ENCODE data around the gene COL11A2. TPM values are rescaled to one million over a fixed set of nuclear protein-coding genes. Genes with fewer than 3 reads are reported as not detected.

COL11A2 gene
- total and polyA plus RNA-seq, 2 donors (not counting 3 experiments of a cell fraction or from before 2014, with no cell fraction given): 0.65 to 1.3 TPM

DNA sequence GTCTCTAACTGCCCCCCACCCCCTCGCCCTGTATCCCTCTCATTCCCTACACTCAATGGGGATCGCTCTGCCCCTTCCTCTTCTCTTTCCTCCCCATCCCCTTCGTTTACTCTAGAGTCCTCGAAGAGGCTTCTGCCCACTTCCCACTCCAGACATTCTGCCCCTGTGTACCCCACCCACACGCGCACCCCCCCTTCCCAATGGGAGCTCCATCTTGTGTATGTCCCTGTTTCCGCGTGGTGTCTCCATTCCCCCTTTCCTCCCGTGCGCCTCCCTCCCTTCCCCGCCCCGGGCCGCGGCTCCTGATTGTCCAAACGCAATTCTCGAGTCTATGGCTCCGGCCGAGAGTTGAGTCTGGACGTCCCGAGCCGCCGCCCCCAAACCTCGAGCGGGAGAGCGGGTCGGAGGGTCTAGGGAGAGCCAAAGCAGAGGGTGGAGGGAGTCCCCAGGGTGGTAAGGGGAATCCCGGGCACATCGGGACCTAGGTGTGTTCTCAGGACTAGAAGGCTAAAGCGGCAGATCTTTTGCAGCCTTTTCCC lies 15.4 kb upstream of the COL11A2 start:
- Histone ChIP-seq H4K20me1 (replicated peaks; ENCODE audit: control insufficient read depth, extremely low read depth, insufficient read depth, low read length) (no peaks in the 10 kb centered on the region), H3K27ac (ENCODE audit: insufficient read depth, low read depth, low read length) (peak overlapping the region; percentile 95), H3K9ac (replicated peaks; ENCODE audit: extremely low read depth, insufficient read depth, low read length) (peak overlapping the region; percentile 97), H3K4me1 (ENCODE audit: control insufficient read depth, extremely low read depth, insufficient read depth, low read length) (peaks cover 22% of the 10 kb centered on the region), H3K9me1 (replicated peaks; ENCODE audit: control insufficient read depth, extremely low read depth, insufficient read depth, low read length) (no peaks in the 10 kb centered on the region), H3K36me3 (ENCODE audit: control insufficient read depth in 2 of 2, extremely low read depth in 1 of 2, insufficient read depth in 2 of 2, low read length in 2 of 2) (peaks cover 7 to 12% of the 10 kb centered on the region in 2 experiments), H3K9me3 (replicated peaks; ENCODE audit: control insufficient read depth, insufficient read depth, low read length) (no peaks in the 10 kb centered on the region), H3K79me2 (ENCODE audit: control insufficient read depth, insufficient read depth, low read length) (peaks cover 7% of the 10 kb centered on the region), H3K4me3 (replicated peaks in 1 of 3; ENCODE audit: insufficient read depth in 1 of 3, low read depth in 1 of 3, low read length in 3 of 3) (peak overlapping the region; percentile 83 to 85 (median 85)), H3K4me2 (ENCODE audit: insufficient read depth, low read length) (peak overlapping the region; percentile 93), H3K27me3 (ENCODE audit: control insufficient read depth in 2 of 2, insufficient read depth in 2 of 2, low read length in 2 of 2) (no peaks in the 10 kb centered on the region), H2AFZ (ENCODE audit: low read depth, low read length) (peak overlapping the region; percentile 79)
- no peak for TF ChIP-seq EZH2 (IDR thresholded peaks at IDR 0.05; ENCODE audit: borderline replicate concordance, low read depth, low read length, severe bottlenecking)
- no peak for TF ChIP-seq GATA2 (IDR thresholded peaks at IDR 0.05; ENCODE audit: insufficient read depth, insufficient read length, low read depth, low read length)
- TF ChIP-seq, protein P1, sequence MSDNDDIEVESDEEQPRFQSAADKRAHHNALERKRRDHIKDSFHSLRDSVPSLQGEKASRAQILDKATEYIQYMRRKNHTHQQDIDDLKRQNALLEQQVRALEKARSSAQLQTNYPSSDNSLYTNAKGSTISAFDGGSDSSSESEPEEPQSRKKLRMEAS (IDR thresholded peaks at IDR 0.05; ENCODE audit: insufficient read depth, insufficient read length): no peak
- TF ChIP-seq MYC (IDR thresholded peaks at IDR 0.05; ENCODE audit: low read depth, low read length): no peak
- TF ChIP-seq POLR2A (IDR thresholded peaks at IDR 0.05; ENCODE audit: low read depth, low read length): no peak
- TF ChIP-seq, protein P2, sequence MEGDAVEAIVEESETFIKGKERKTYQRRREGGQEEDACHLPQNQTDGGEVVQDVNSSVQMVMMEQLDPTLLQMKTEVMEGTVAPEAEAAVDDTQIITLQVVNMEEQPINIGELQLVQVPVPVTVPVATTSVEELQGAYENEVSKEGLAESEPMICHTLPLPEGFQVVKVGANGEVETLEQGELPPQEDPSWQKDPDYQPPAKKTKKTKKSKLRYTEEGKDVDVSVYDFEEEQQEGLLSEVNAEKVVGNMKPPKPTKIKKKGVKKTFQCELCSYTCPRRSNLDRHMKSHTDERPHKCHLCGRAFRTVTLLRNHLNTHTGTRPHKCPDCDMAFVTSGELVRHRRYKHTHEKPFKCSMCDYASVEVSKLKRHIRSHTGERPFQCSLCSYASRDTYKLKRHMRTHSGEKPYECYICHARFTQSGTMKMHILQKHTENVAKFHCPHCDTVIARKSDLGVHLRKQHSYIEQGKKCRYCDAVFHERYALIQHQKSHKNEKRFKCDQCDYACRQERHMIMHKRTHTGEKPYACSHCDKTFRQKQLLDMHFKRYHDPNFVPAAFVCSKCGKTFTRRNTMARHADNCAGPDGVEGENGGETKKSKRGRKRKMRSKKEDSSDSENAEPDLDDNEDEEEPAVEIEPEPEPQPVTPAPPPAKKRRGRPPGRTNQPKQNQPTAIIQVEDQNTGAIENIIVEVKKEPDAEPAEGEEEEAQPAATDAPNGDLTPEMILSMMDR (IDR thresholded peaks at IDR 0.05; ENCODE audit: extremely low read depth in 1 of 2, insufficient read depth in 1 of 2, low read depth in 1 of 2, low read length in 2 of 2): no peak
- no peak for TF ChIP-seq POLR2AphosphoS5 (IDR thresholded peaks at IDR 0.05; ENCODE audit: insufficient read depth, low read depth, low read length)
- no peak for TF ChIP-seq FOS (IDR thresholded peaks at IDR 0.05; ENCODE audit: borderline replicate concordance, insufficient read depth, low read length)
- no peak for TF ChIP-seq JUN (IDR thresholded peaks at IDR 0.05; ENCODE audit: borderline replicate concordance, insufficient read depth, insufficient read length, low read depth)
- FAIRE-seq (peak; percentile 67), DNase-seq (ENCODE audit: low read depth, low spot score) (peak; percentile 60)
- POLR2A ChIA-PET: interaction anchor here (1.1 kb wide), 1 partner anchor 64 kb away, joined by 4 read pairs; the partner anchor contains the start of genes RPS18 and VPS52
- intact Hi-C loops (cut with micrococcal nuclease) (loop anchor here (1.0 kb wide), 1 partner anchor 41 kb away; no protein-coding TSS in a partner anchor), dilution Hi-C loops (cut with MboI; ENCODE audit: extremely low pct_ligation_motif_present, low sequenced_read_pairs) (no loop called here)
- BruUV-seq (replicated peaks): no TSS peak
- CTCF ChIA-PET: interaction anchor here (1.9 to 2.7 kb wide), 2 partner anchors 10 to 40 kb away, joined by 9 to 29 read pairs; no protein-coding TSS in a partner anchor

Data from endothelial cell of umbilical vein (primary cell).